Measurements from ENCODE around the gene PPP2R2C. TPM values are rescaled to one million over a fixed set of nuclear protein-coding genes. Genes with fewer than 3 reads are reported as not detected.

The PPP2R2C gene
- total RNA-seq, 2 experiments from 2014 or later: not detected

DNA sequence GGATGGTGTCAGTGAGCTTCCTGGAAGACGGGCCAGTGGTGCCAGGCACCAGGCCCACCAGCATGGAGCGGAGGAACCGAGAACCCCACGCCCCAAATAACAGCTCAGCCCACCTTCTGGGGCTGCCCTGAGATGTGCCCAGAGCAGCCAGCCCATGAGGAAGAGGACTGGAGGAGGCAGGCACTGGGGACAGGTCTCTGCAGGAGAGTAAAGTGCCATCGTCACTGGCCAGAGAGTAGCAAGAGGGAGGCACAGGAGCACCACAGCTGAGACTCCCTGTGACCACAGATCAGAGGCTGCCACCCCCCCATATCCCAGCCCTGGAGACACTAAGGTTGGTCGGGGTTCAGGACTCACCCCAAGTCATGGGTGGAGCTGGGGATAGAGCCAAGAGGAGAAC, 63.0 kb downstream of the PPP2R2C start:
- H3K4me3 Mint-ChIP-seq: no peak overlapping the region
- H3K4me1 Mint-ChIP-seq (ENCODE audit: low read depth): no peaks in the 10 kb centered on the region
- no peak overlapping the region for H3K27ac Mint-ChIP-seq
- H3K27me3 Mint-ChIP-seq (ENCODE audit: low read depth): peaks cover 18% of the 10 kb centered on the region
- H3K36me3 Mint-ChIP-seq (ENCODE audit: low read depth): no peaks in the 10 kb centered on the region
- no peak for DNase-seq
- intact Hi-C loops (cut with micrococcal nuclease): no loop called here
- peaks cover 2% of the 10 kb centered on the region for H3K9me3 Mint-ChIP-seq
- CTCF ChIA-PET: no interaction called here

- peaks cover 2% of the 10 kb centered on the region for H3K9me3 Mint-ChIP-seq
- DNase-seq: no peak
- no peak overlapping the region for H3K27ac Mint-ChIP-seq
- peaks cover 21% of the 10 kb centered on the region for H3K27me3 Mint-ChIP-seq (ENCODE audit: low read depth)
- intact Hi-C loops (cut with micrococcal nuclease): no loop called here
- H3K4me3 Mint-ChIP-seq: no peak overlapping the region
- H3K36me3 Mint-ChIP-seq (ENCODE audit: low read depth): no peaks in the 10 kb centered on the region
- no peaks in the 10 kb centered on the region for H3K4me1 Mint-ChIP-seq (ENCODE audit: low read depth)
- CTCF ChIA-PET: no interaction called here
These were observed 64.2 kb downstream of the PPP2R2C start for GRCh38 chr4:6408263-6408662.

- peaks cover 40% of the 10 kb centered on the region for H3K27me3 Mint-ChIP-seq (ENCODE audit: low read depth)
- H3K4me3 Mint-ChIP-seq: no peak overlapping the region
These were observed 67.1 kb downstream of the PPP2R2C start for GRCh38 chr4:6405397-6405706.

DNA sequence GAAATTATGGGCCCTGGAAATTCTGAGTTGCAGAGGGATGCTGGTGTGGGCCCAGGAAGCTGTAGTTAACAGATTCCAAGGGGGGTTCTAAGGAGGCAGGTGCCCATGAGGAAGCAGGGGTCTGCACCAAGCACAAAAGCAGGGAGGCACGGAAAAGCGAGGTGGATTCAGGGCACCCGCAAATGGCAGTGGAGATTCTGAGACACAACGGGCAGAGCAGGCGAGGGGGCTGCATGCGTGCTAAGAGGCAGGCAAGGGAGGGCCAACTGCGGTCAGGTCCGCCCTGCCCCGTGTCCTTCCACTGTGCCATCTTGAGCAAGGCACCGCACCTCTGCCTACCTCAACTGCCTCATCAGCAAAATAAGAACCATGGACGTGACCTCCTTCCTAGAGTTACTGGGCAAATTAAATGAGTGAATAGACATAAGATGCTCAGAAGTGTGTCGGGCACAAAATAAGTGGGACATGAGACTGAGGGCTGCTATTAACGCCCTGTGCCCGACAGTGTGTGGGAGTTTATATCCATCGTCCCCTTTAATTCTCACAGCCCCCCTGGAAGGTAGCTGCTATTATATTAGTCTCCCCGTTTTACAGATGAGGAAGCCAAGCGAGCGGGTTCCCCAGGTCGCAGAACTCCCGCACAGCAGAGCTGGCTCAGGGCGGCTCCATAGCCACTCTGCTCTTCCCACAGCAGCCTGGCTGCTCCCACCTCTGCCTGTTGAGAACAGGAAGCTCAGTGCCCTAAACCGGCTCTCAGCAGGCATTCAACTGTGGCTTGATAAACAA, 67.6 kb downstream of the PPP2R2C start:
- no peaks in the 10 kb centered on the region for H3K36me3 Mint-ChIP-seq (ENCODE audit: low read depth)
- H3K9me3 Mint-ChIP-seq: no peaks in the 10 kb centered on the region
- CTCF ChIA-PET: no interaction called here
- intact Hi-C loops (cut with micrococcal nuclease): no loop called here
- DNase-seq: no peak
- no peak overlapping the region for H3K27ac Mint-ChIP-seq
- no peaks in the 10 kb centered on the region for H3K4me1 Mint-ChIP-seq (ENCODE audit: low read depth)
- H3K27me3 Mint-ChIP-seq (ENCODE audit: low read depth): peaks cover 40% of the 10 kb centered on the region
- H3K4me3 Mint-ChIP-seq: no peak overlapping the region

More at GRCh38 chr4:6405397-6405706, 67.1 kb downstream of the PPP2R2C start:
- H3K9me3 Mint-ChIP-seq: no peaks in the 10 kb centered on the region
- no peaks in the 10 kb centered on the region for H3K4me1 Mint-ChIP-seq (ENCODE audit: low read depth)
- H3K36me3 Mint-ChIP-seq (ENCODE audit: low read depth): no peaks in the 10 kb centered on the region
- intact Hi-C loops (cut with micrococcal nuclease): no loop called here
- CTCF ChIA-PET: no interaction called here
- no peak overlapping the region for H3K27ac Mint-ChIP-seq
- no peak for DNase-seq

DNA sequence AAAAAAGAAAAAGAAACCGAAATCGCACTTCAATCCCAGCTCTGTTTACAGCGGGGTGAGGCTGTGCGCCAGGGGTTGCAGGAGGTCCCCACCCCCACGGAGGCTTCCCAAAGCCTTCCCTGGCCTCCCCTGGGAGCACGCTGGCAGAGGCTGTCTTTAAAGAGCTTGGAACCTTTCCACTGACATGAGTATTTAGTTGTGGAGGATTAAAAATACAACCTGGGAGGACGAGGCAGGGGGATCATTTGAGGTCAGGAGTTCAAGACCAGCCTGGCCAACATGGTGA, 69.1 kb downstream of the PPP2R2C start:
- no peaks in the 10 kb centered on the region for H3K9me3 Mint-ChIP-seq
- intact Hi-C loops (cut with micrococcal nuclease): no loop called here
- CTCF ChIA-PET: no interaction called here
- no peaks in the 10 kb centered on the region for H3K36me3 Mint-ChIP-seq (ENCODE audit: low read depth)
- H3K27ac Mint-ChIP-seq: no peak overlapping the region
- H3K4me1 Mint-ChIP-seq (ENCODE audit: low read depth): no peaks in the 10 kb centered on the region
- no peak for DNase-seq
- H3K4me3 Mint-ChIP-seq: no peak overlapping the region
- peaks cover 47% of the 10 kb centered on the region for H3K27me3 Mint-ChIP-seq (ENCODE audit: low read depth)

- CTCF ChIA-PET: no interaction called here
- H3K36me3 Mint-ChIP-seq (ENCODE audit: low read depth): no peaks in the 10 kb centered on the region
- H3K4me1 Mint-ChIP-seq (ENCODE audit: low read depth): no peaks in the 10 kb centered on the region
- intact Hi-C loops (cut with micrococcal nuclease): no loop called here
- no peaks in the 10 kb centered on the region for H3K9me3 Mint-ChIP-seq
- no peak overlapping the region for H3K4me3 Mint-ChIP-seq
- peaks cover 47% of the 10 kb centered on the region for H3K27me3 Mint-ChIP-seq (ENCODE audit: low read depth)
- H3K27ac Mint-ChIP-seq: no peak overlapping the region
- no peak for DNase-seq
These were observed 69.6 kb downstream of the PPP2R2C start for GRCh38 chr4:6402566-6403399.

DNA sequence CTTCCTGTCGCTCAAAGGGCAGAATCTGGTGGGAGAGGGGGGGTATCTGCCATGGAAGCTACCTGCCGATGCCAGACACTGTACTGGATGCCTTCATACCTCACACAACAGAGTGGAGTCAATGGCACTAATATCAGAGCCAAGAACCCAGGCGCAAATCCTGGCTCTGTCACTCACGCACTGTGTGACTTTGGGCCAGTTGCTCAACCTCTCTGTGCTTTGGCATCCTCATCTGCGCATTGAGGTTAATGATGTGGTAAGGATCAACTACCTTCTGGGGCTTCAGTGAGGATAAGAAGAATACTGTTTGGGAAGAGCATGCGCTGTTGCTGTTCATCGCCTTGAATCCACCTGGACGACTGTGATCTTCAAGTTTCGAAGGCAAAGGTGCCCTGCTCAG, 70.6 kb downstream of the PPP2R2C start:
- intact Hi-C loops (cut with micrococcal nuclease): no loop called here
- H3K27ac Mint-ChIP-seq: no peak overlapping the region
- H3K4me3 Mint-ChIP-seq: no peak overlapping the region
- H3K27me3 Mint-ChIP-seq (ENCODE audit: low read depth): peaks cover 49% of the 10 kb centered on the region
- no peaks in the 10 kb centered on the region for H3K36me3 Mint-ChIP-seq (ENCODE audit: low read depth)
- no peak for DNase-seq
- H3K9me3 Mint-ChIP-seq: no peaks in the 10 kb centered on the region
- H3K4me1 Mint-ChIP-seq (ENCODE audit: low read depth): no peaks in the 10 kb centered on the region
- CTCF ChIA-PET: interaction anchor here (0.9 kb wide), 1 partner anchor 144 kb away, joined by 3 read pairs; no protein-coding TSS in a partner anchor

DNA sequence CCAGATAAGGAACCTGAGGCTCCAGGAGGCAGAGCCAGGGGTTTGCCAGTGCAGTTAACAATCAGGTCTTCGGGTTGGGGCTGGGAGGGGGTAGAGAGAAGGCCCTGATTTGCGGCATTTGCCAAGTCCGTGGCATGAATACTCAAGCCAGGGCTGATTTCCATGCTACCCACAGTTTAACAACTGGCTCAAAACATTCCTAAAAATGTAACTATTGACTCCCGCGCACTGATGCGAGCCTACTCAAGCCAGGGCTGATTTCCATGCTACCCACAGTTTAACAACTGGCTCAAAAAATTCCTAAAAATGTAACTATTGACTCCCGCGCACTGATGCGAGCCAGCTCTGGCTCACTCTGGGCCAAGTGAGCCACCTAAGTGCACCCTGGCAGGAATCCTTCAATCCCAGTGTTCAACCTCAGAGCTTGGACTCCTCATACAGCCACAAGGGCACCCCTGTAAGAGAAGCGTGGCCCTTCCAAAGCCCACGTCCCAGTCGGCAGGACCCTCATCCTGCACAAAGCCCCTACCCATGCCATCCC, 75.6 kb downstream of the PPP2R2C start:
- no peak overlapping the region for H3K4me3 Mint-ChIP-seq
- peaks cover 15% of the 10 kb centered on the region for H3K27me3 Mint-ChIP-seq (ENCODE audit: low read depth)
- H3K4me1 Mint-ChIP-seq (ENCODE audit: low read depth): no peaks in the 10 kb centered on the region
- CTCF ChIA-PET: no interaction called here
- H3K36me3 Mint-ChIP-seq (ENCODE audit: low read depth): no peaks in the 10 kb centered on the region
- H3K9me3 Mint-ChIP-seq: no peaks in the 10 kb centered on the region
- intact Hi-C loops (cut with micrococcal nuclease): no loop called here
- no peak overlapping the region for H3K27ac Mint-ChIP-seq
- DNase-seq: no peak

DNA sequence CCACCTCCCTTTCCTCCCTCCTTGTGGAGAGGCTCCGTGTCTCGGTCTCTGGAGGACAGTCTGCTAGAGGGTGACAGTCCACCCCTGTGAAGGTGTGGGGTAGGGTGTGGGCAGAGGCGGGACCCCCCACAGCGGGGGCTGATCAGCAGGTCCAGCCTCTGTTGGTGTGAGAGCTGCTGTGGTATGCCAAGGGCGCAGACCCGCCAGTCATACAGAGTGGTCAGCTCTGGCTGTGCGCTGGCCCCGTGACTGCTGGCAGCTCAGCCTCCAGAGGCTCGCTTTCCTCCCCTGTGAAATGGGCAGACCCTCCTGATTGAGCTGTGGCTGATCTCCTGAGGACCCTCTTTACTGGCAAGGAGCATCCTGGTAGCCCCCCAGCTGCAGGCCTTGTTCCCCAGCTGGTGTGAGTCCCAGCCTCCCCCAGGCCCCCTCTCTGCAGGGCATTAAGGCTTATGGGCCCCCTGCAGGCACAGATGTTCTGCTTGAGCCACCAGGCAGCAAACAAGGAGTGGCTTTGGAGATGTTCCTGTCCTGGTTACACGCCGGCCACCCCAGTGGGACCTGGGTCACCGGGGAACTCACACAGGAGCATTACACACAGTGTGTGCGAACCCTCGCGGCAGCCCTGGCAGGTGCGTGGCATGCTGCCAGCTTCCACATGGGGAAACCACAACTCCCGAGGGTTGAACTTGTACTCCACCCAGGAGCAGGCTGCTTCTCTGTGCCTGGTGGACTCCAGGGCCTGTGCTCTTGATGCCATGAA, 76.8 kb downstream of the PPP2R2C start:
- Mint-ChIP-seq H3K36me3 (ENCODE audit: low read depth) (no peaks in the 10 kb centered on the region), H3K27ac (no peak overlapping the region), H3K9me3 (no peaks in the 10 kb centered on the region), H3K4me3 (no peak overlapping the region), H3K27me3 (ENCODE audit: low read depth) (peaks cover 11% of the 10 kb centered on the region), H3K4me1 (ENCODE audit: low read depth) (no peaks in the 10 kb centered on the region)
- intact Hi-C loops (cut with micrococcal nuclease): no loop called here
- CTCF ChIA-PET: no interaction called here
- DNase-seq: no peak

GRCh38 chr4:6394671-6395081, 77.7 kb downstream of the PPP2R2C start:
- peaks cover 10% of the 10 kb centered on the region for H3K27me3 Mint-ChIP-seq (ENCODE audit: low read depth)
- no peak overlapping the region for H3K27ac Mint-ChIP-seq
- H3K36me3 Mint-ChIP-seq (ENCODE audit: low read depth): no peaks in the 10 kb centered on the region
- intact Hi-C loops (cut with micrococcal nuclease): no loop called here
- no peak overlapping the region for H3K4me3 Mint-ChIP-seq
- no peaks in the 10 kb centered on the region for H3K9me3 Mint-ChIP-seq
- DNase-seq: no peak
- CTCF ChIA-PET: no interaction called here
- no peaks in the 10 kb centered on the region for H3K4me1 Mint-ChIP-seq (ENCODE audit: low read depth)

- no peaks in the 10 kb centered on the region for H3K9me3 Mint-ChIP-seq
- H3K27ac Mint-ChIP-seq: no peak overlapping the region
- CTCF ChIA-PET: no interaction called here
- intact Hi-C loops (cut with micrococcal nuclease): no loop called here
- H3K36me3 Mint-ChIP-seq (ENCODE audit: low read depth): no peaks in the 10 kb centered on the region
- H3K4me3 Mint-ChIP-seq: no peak overlapping the region
- no peaks in the 10 kb centered on the region for H3K4me1 Mint-ChIP-seq (ENCODE audit: low read depth)
- DNase-seq: no peak
- peaks cover 8% of the 10 kb centered on the region for H3K27me3 Mint-ChIP-seq (ENCODE audit: low read depth)
These were observed 78.6 kb downstream of the PPP2R2C start for GRCh38 chr4:6393544-6394475.

DNA sequence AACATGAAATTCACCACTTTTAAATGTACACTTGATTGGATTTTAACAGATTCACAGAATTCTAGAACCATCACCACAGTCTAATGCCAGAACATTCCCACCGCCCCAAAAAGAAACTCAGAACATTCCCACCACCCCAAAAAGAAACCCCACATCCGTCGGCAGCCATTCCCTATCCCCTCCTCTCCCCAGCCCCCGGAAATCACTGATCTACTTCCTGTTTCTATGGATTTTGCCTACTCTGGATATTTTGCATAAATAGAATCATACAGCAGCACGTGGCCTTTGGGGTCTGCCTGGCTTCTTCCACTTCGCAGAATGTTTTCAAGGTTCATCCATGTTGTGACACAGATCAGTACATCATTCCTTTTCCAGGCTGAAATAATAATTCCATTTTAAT, 79.3 kb downstream of the PPP2R2C start:
- DNase-seq: no peak
- CTCF ChIA-PET: no interaction called here
- H3K4me1 Mint-ChIP-seq (ENCODE audit: low read depth): no peaks in the 10 kb centered on the region
- H3K4me3 Mint-ChIP-seq: no peak overlapping the region
- intact Hi-C loops (cut with micrococcal nuclease): no loop called here
- H3K27ac Mint-ChIP-seq: no peak overlapping the region
- H3K27me3 Mint-ChIP-seq (ENCODE audit: low read depth): peaks cover 5% of the 10 kb centered on the region
- H3K9me3 Mint-ChIP-seq: no peaks in the 10 kb centered on the region
- no peaks in the 10 kb centered on the region for H3K36me3 Mint-ChIP-seq (ENCODE audit: low read depth)

Data from activated naive CD4-positive, alpha-beta T cell treated with anti-CD3 and anti-CD28 coated beads for 36 hours (primary cell).